Natural killer cell (primary cell): ENCODE measurements around the gene COL4A1. TPM values are rescaled to one million over a fixed set of nuclear protein-coding genes. Genes with fewer than 3 reads are reported as not detected.

Source experiments
- ATAC-seq, 3 donors: fragments of 150-1000 bp in 2 of 3; fragments of 200-7000 bp in 1 of 3; cut with Tn5 transposase; 1 replicate in 1 of 3; 2 replicates in 2 of 3; pipeline ENCODE4 v1.10.0; 2021; ENCODE audit warnings: mild to moderate bottlenecking in 2 of 3, moderate library complexity in 2 of 3
- DNase-seq, 2 donors: peaks; one replicate each; pipeline versions ENCODE4 v3.0.0 to v3.0.0-alpha.2; 2013 to 2021; ENCODE audit warnings: mixed read lengths in 1 of 2
- H3K27ac ChIP-seq: one replicate; pipeline ENCODE4 v1.5.1; 2013; ENCODE audit warnings: mild to moderate bottlenecking, low read length
- H3K27me3 ChIP-seq: one replicate; pipeline ENCODE4 v1.6.1; 2013; ENCODE audit warnings: low read length; ENCODE audit not compliant: control insufficient read depth, insufficient read depth
- H3K36me3 ChIP-seq: one replicate; pipeline ENCODE4 v1.6.1; 2013; ENCODE audit warnings: low read length; ENCODE audit not compliant: control insufficient read depth, insufficient read depth
- H3K4me1 ChIP-seq: one replicate; pipeline ENCODE4 v1.6.1; 2013; ENCODE audit warnings: low read length; ENCODE audit not compliant: control insufficient read depth, insufficient read depth
- H3K4me3 ChIP-seq: one replicate; pipeline ENCODE4 v1.5.1; 2013; ENCODE audit warnings: low read length
- H3K9me3 ChIP-seq: one replicate; pipeline ENCODE4 v1.6.1; 2013; ENCODE audit warnings: low read length; ENCODE audit not compliant: control insufficient read depth, insufficient read depth
- H3K27ac Mint-ChIP-seq, 2 donors: one replicate each; pipeline ENCODE4 v1.8.0; 2022; ENCODE audit warnings: mild to moderate bottlenecking in 2 of 2, mixed read lengths in 2 of 2, moderate library complexity in 1 of 2
- H3K27me3 Mint-ChIP-seq, 2 donors: one replicate each; pipeline ENCODE4 v1.8.0; 2022; ENCODE audit warnings: low read depth in 2 of 2, mixed read lengths in 2 of 2
- H3K36me3 Mint-ChIP-seq: one replicate; pipeline ENCODE4 v1.8.0; 2022; ENCODE audit warnings: mixed read lengths
- H3K4me1 Mint-ChIP-seq, 2 donors: one replicate each; pipeline ENCODE4 v1.8.0; 2022; ENCODE audit warnings: mixed read lengths in 2 of 2
- H3K4me3 Mint-ChIP-seq: one replicate; pipeline ENCODE4 v1.8.0; 2022; ENCODE audit warnings: mild to moderate bottlenecking, moderate library complexity, mixed read lengths
- H3K9me3 Mint-ChIP-seq, 2 donors: one replicate each; pipeline ENCODE4 v1.8.0; 2022; ENCODE audit warnings: mixed read lengths in 2 of 2
- WGBS: methylation state at CpG from one replicate; pipeline ENCODE4 v1.1.7; 2013; ENCODE audit warnings: missing lambda C conversion rate; ENCODE audit not compliant: insufficient coverage; 5-methylcytosine and 5-hydroxymethylcytosine counted together
- intact Hi-C: fragments of 100-400 bp; cut with micrococcal nuclease; formaldehyde crosslinking; loops from one replicate; pipeline ENCODE4 v1.14.2; 2022
- total RNA-seq, 4 donors: library from RNA; stranded (reverse); fragments of 120-200 nt in 1 of 4; gene quantifications; one replicate each; pipeline versions ENCODE4 v1.2.3 to v1.2.4, GENCODE V29; 2013 to 2022
- TF ChIP-seq, protein P1 (sequence below): fragments of 200-600 bp; IDR thresholded peaks from one replicate; pipeline ENCODE4 v1.8.0; 2022; ENCODE audit warnings: antibody characterized with exemption

Gene COL4A1
- total RNA-seq, 3 donors from 2014 or later (not counting 1 experiment from before 2014, with no cell fraction given) = not detected

DNA sequence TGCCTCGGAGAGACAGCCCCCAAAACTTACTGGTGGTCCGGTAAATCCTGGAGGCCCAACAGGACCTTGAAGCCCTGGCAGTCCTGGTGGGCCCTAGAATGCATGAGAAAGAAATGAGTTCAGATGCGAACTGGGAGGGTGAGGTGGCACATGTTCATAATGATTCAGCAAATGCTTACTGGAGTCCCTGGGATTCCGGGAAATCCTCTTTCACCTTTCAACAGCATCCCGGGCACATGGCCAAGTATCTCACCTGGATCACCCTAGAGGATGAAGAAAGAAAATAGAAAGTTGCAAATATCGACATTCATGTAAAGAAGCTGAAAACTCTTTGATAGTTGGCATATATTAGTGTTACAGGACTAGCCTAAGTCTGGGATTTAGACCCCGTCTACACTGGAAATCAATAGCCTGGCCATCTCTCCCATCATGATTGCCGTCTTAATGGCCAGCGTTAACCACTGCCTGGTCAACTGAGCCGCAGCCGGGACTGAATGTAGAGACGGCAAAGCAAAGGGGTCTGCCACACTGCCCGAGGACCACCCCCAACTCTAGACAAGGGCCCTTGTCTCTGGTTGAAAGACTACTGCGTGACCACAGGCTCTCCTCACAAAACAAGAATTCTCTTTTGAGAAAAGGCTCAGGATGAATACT, 96.9 kb downstream of the COL4A1 start:
- TF ChIP-seq, protein P1, sequence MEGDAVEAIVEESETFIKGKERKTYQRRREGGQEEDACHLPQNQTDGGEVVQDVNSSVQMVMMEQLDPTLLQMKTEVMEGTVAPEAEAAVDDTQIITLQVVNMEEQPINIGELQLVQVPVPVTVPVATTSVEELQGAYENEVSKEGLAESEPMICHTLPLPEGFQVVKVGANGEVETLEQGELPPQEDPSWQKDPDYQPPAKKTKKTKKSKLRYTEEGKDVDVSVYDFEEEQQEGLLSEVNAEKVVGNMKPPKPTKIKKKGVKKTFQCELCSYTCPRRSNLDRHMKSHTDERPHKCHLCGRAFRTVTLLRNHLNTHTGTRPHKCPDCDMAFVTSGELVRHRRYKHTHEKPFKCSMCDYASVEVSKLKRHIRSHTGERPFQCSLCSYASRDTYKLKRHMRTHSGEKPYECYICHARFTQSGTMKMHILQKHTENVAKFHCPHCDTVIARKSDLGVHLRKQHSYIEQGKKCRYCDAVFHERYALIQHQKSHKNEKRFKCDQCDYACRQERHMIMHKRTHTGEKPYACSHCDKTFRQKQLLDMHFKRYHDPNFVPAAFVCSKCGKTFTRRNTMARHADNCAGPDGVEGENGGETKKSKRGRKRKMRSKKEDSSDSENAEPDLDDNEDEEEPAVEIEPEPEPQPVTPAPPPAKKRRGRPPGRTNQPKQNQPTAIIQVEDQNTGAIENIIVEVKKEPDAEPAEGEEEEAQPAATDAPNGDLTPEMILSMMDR = no peak
- ATAC-seq (no peak), DNase-seq (no peak)
- 86% methylated on average over 14 of the region's 14 CpGs for WGBS
- Histone ChIP-seq H3K27me3 (no peaks in the 10 kb centered on the region), H3K4me3 (no peak overlapping the region), H3K4me1 (no peaks in the 10 kb centered on the region), H3K9me3 (no peaks in the 10 kb centered on the region), H3K27ac (no peak overlapping the region), H3K36me3 (no peaks in the 10 kb centered on the region)
- Mint-ChIP-seq H3K9me3 (no peaks in the 10 kb centered on the region), H3K4me1 (no peaks in the 10 kb centered on the region), H3K27me3 (no peaks in the 10 kb centered on the region), H3K4me3 (no peak overlapping the region), H3K27ac (no peak overlapping the region), H3K36me3 (no peaks in the 10 kb centered on the region)
- intact Hi-C loops = no loop called here

DNA sequence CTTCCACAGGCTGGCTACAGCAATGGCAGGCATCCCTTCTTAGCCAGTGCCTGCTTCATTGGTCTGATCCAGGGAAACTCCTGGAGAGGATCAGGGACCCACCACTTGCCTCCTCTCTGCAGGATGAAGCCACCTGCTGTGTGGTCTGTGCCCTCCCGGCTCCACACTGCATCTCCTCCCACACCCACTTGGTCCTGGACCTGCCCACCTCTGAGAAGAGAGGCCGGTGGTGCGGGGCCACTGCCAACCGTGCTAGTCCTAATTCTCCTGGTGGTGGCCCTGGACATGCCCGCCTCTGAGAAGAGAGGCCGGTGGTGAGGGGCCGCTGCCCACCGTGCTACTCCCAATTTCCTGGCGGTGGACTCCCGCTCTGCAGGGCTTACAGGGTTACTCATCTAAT, 98.8 kb downstream of the COL4A1 start:
- no peaks in the 10 kb centered on the region for H3K36me3 Mint-ChIP-seq
- Histone ChIP-seq H3K4me3 (no peak overlapping the region), H3K36me3 (no peaks in the 10 kb centered on the region), H3K4me1 (no peaks in the 10 kb centered on the region), H3K9me3 (no peaks in the 10 kb centered on the region), H3K27me3 (no peaks in the 10 kb centered on the region), H3K27ac (no peak overlapping the region)
- TF ChIP-seq, protein P1 = no peak
- peaks cover 0 to 2% of the 10 kb centered on the region in 2 donors for H3K27me3 Mint-ChIP-seq
- H3K27ac Mint-ChIP-seq = no peak overlapping the region
- no peaks in the 10 kb centered on the region for H3K9me3 Mint-ChIP-seq
- intact Hi-C loops = no loop called here
- DNase-seq (no peak), ATAC-seq (no peak)
- no peak overlapping the region for H3K4me3 Mint-ChIP-seq
- no peaks in the 10 kb centered on the region for H3K4me1 Mint-ChIP-seq
- 95% methylated on average over 10 of the region's 10 CpGs for WGBS

DNA sequence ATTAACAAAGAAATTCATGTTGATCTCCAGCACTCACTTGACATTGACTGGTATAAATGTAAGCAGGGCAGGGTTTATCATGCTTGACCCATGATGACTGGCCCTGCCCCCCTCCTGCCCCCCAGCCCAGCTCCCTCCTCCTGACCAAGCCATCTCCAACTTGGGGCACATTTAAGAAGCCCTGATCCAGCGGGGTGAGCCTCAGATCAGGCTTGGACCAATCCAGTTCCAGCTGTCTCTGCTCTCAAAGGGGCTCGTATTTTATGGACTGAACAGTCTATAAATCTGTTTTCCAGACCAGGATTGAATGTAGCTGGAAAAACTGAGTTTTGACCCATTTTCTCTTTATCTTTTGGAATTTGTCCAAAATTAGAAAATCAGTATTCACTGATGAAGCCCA, 100.0 kb downstream of the COL4A1 start:
- no peaks in the 10 kb centered on the region for H3K9me3 ChIP-seq
- H3K27ac ChIP-seq = no peak overlapping the region
- WGBS = 89% methylated on average over 2 of the region's 2 CpGs
- no peak overlapping the region for H3K27ac Mint-ChIP-seq
- H3K4me1 Mint-ChIP-seq = no peaks in the 10 kb centered on the region
- H3K9me3 Mint-ChIP-seq = no peaks in the 10 kb centered on the region
- peaks cover 0 to 2% of the 10 kb centered on the region in 2 donors for H3K27me3 Mint-ChIP-seq
- no peaks in the 10 kb centered on the region for H3K36me3 ChIP-seq
- DNase-seq = no peak
- no peaks in the 10 kb centered on the region for H3K36me3 Mint-ChIP-seq
- no peaks in the 10 kb centered on the region for H3K27me3 ChIP-seq
- TF ChIP-seq, protein P1 = no peak
- ATAC-seq = no peak
- intact Hi-C loops = no loop called here
- no peak overlapping the region for H3K4me3 ChIP-seq
- no peak overlapping the region for H3K4me3 Mint-ChIP-seq
- H3K4me1 ChIP-seq = no peaks in the 10 kb centered on the region

DNA sequence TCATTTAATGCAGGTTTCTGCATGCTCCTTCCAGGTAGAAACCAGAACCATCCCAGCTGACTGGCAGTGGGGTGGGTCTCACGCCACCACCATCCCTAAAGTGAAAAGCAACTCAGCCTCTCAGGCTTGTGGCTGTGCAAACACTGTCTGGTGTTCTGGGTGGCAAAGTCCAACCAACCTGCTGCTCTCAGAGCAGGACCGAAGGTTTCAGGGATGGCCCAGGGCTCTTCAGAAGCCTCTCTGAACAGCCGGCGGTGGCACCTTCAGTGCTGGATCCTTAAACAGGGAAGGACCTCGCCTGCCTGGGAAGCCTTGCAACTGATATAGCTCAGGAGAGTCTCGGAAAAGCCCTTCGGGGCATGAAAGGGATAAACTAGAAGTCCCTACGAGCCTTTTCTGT, 100.8 kb downstream of the COL4A1 start:
- WGBS = 74% methylated on average over 8 of the region's 8 CpGs
- Histone ChIP-seq H3K9me3 (no peaks in the 10 kb centered on the region), H3K36me3 (no peaks in the 10 kb centered on the region), H3K27me3 (no peaks in the 10 kb centered on the region), H3K4me3 (no peak overlapping the region), H3K27ac (no peak overlapping the region), H3K4me1 (no peaks in the 10 kb centered on the region)
- TF ChIP-seq, protein P1 = no peak
- Mint-ChIP-seq H3K4me1 (no peaks in the 10 kb centered on the region), H3K27me3 (peaks cover 0 to 2% of the 10 kb centered on the region in 2 donors), H3K9me3 (no peaks in the 10 kb centered on the region), H3K36me3 (no peaks in the 10 kb centered on the region), H3K27ac (no peak overlapping the region), H3K4me3 (no peak overlapping the region)
- intact Hi-C loops = no loop called here
- ATAC-seq (no peak), DNase-seq (no peak)
